ENCODE data around the gene ARFGAP3.
A peak's percentile ranks its signal among the peaks of the same experiment; 100 is the strongest.

Gene ARFGAP3

GRCh38 chr22:42857845-42858481 is 890 bp upstream of the ARFGAP3 start:
- no peak for DNase-seq

- DNase-seq = peak; percentile 66
These were observed 751 bp downstream of the ARFGAP3 start for GRCh38 chr22:42856179-42856864.

- DNase-seq = no peak
These were observed 1.4 kb downstream of the ARFGAP3 start for GRCh38 chr22:42855721-42856120.

- no peak for DNase-seq
These were observed 1.9 kb downstream of the ARFGAP3 start for GRCh38 chr22:42855211-42855610.

GRCh38 chr22:42848941-42849550 is 8.0 kb downstream of the ARFGAP3 start:
- DNase-seq = no peak

- DNase-seq = no peak
These were observed 10.0 kb downstream of the ARFGAP3 start for GRCh38 chr22:42847110-42847509.

GRCh38 chr22:42844756-42845155 is 12.3 kb downstream of the ARFGAP3 start:
- DNase-seq = no peak

- DNase-seq = no peak
These were observed 14.3 kb downstream of the ARFGAP3 start for GRCh38 chr22:42842658-42843370.

GRCh38 chr22:42841444-42841843 is 15.6 kb downstream of the ARFGAP3 start:
- DNase-seq = no peak

GRCh38 chr22:42837556-42837955 is 19.5 kb downstream of the ARFGAP3 start:
- DNase-seq = no peak

- DNase-seq = no peak
These were observed 21.0 kb downstream of the ARFGAP3 start for GRCh38 chr22:42836026-42836425.

GRCh38 chr22:42834177-42834949 is 22.7 kb downstream of the ARFGAP3 start:
- no peak for DNase-seq

GRCh38 chr22:42833104-42833503 is 24.0 kb downstream of the ARFGAP3 start:
- no peak for DNase-seq

GRCh38 chr22:42831712-42832111 is 25.4 kb downstream of the ARFGAP3 start:
- DNase-seq = no peak

- DNase-seq = no peak
These were observed 26.9 kb downstream of the ARFGAP3 start for GRCh38 chr22:42830161-42830560.

GRCh38 chr22:42829302-42829701 is 27.8 kb downstream of the ARFGAP3 start:
- DNase-seq = no peak

GRCh38 chr22:42825796-42826195 is 31.3 kb downstream of the ARFGAP3 start:
- DNase-seq = no peak

GRCh38 chr22:42821386-42821785 is 35.7 kb downstream of the ARFGAP3 start:
- no peak for DNase-seq

GRCh38 chr22:42820045-42820763 is 36.9 kb downstream of the ARFGAP3 start:
- DNase-seq = no peak

- no peak for DNase-seq
These were observed 37.5 kb downstream of the ARFGAP3 start for GRCh38 chr22:42819412-42820044.

- no peak for DNase-seq
These were observed 39.5 kb downstream of the ARFGAP3 start for GRCh38 chr22:42817556-42817955.

- no peak for DNase-seq
These were observed 40.7 kb downstream of the ARFGAP3 start for GRCh38 chr22:42816336-42816735.

All from CD4-positive, alpha-beta T cell treated with Interferon gamma for 1 hour (primary cell).